ENCODE measurements around the gene PRAMEF20.
A peak's percentile ranks its signal among the peaks of the same experiment; 100 is the strongest.
"Not testable (repeated sequence)": the region's sequence is repeated elsewhere in the genome, so short reads cannot be mapped to it uniquely, and the experiment has no call there.

Gene PRAMEF20

DNA sequence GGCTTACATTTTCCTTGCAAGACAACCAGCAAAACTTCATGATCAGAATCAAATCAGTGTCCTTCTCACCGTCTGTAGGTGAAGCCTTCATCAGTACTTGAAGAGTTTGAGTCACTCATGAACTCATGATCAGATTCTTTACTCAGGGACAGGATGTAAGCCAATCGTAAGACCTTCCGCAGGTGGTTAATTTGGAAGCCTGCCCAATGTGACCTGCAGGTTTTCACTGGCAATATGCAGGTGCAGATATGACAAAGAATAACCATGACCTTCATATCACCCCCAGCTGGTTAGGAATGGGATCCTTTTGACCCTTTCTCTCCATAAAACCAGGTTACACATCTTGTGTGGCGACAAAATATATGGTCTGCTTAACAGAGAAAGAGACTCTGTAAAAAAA lies 2.4 kb upstream of the PRAMEF20 start:
- no peak for DNase-seq
- Histone ChIP-seq H3K27ac (no peak overlapping the region), H3K27me3 (ENCODE audit: insufficient read depth, low read depth, severe bottlenecking) (peaks cover 39% of the 10 kb centered on the region), H3K36me3 (no peaks in the 10 kb centered on the region), H3K4me3 (ENCODE audit: low read depth, low read length) (no peak overlapping the region), H3K9me3 (ENCODE audit: severe bottlenecking) (no peaks in the 10 kb centered on the region)
- TF ChIP-seq, protein P1, sequence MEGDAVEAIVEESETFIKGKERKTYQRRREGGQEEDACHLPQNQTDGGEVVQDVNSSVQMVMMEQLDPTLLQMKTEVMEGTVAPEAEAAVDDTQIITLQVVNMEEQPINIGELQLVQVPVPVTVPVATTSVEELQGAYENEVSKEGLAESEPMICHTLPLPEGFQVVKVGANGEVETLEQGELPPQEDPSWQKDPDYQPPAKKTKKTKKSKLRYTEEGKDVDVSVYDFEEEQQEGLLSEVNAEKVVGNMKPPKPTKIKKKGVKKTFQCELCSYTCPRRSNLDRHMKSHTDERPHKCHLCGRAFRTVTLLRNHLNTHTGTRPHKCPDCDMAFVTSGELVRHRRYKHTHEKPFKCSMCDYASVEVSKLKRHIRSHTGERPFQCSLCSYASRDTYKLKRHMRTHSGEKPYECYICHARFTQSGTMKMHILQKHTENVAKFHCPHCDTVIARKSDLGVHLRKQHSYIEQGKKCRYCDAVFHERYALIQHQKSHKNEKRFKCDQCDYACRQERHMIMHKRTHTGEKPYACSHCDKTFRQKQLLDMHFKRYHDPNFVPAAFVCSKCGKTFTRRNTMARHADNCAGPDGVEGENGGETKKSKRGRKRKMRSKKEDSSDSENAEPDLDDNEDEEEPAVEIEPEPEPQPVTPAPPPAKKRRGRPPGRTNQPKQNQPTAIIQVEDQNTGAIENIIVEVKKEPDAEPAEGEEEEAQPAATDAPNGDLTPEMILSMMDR (IDR thresholded peaks at IDR 0.05; ENCODE audit: low read depth, low read length) = no peak

GRCh38 chr1:13430495-13430894 lies 20.2 kb downstream of the PRAMEF20 start:
- no peaks in the 10 kb centered on the region for H3K27me3 ChIP-seq (ENCODE audit: insufficient read depth, low read depth, severe bottlenecking)

GRCh38 chr1:13432251-13432650 lies 22.0 kb downstream of the PRAMEF20 start:
- Histone ChIP-seq H3K9me3 (ENCODE audit: severe bottlenecking) (peaks cover 9% of the 10 kb centered on the region), H3K27me3 (ENCODE audit: insufficient read depth, low read depth, severe bottlenecking) (no peaks in the 10 kb centered on the region), H3K36me3 (no peaks in the 10 kb centered on the region), H3K27ac (no peak overlapping the region), H3K4me3 (ENCODE audit: low read depth, low read length) (no peak overlapping the region)
- TF ChIP-seq, protein P1 (IDR thresholded peaks at IDR 0.05; ENCODE audit: low read depth, low read length) = no peak
- no peak for DNase-seq

More at GRCh38 chr1:13430495-13430894, 20.2 kb downstream of the PRAMEF20 start:
- DNase-seq = no peak
- TF ChIP-seq, protein P1 (IDR thresholded peaks at IDR 0.05; ENCODE audit: low read depth, low read length) = no peak
- Histone ChIP-seq H3K4me3 (ENCODE audit: low read depth, low read length) (no peak overlapping the region), H3K27ac (no peak overlapping the region), H3K36me3 (no peaks in the 10 kb centered on the region), H3K9me3 (ENCODE audit: severe bottlenecking) (peaks cover 9% of the 10 kb centered on the region)

DNA sequence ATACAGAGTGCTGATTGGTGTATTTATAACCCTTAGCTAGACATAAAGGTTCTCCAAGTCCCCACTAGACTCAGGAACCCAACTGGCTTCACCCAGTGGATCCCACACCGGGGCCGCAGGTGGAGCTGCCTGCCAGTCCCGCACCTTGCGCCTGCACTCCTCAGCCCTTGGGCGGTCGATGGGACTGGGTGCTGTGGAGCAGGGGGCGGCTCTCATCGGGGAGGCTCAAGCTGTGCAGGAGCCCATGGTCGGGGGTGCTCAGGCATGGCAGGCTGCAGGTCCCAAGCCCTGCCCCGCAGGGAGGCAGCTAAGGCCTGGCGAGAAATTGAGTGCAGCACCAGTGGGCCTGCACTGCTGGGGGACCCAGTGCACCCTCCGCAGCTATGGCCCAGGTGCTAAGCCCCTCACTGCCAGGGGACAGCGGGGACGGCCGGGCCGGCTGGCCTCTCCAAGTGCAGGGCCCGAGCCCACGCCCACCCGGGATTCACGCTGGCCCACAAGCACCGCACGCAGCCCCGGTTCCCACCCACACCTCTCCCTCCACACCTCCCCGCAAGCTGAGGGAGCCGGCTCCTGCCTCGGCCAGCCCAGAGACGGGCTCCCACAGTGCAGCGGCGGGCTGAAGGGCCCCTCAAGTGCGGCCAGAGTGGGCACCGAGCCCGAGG lies 23.6 kb downstream of the PRAMEF20 start:
- not testable (repeated sequence) for H3K36me3 ChIP-seq; DNase-seq; H3K4me3 ChIP-seq (ENCODE audit: low read depth, low read length); H3K9me3 ChIP-seq (ENCODE audit: severe bottlenecking); H3K27ac ChIP-seq; H3K27me3 ChIP-seq (ENCODE audit: insufficient read depth, low read depth, severe bottlenecking)

DNA sequence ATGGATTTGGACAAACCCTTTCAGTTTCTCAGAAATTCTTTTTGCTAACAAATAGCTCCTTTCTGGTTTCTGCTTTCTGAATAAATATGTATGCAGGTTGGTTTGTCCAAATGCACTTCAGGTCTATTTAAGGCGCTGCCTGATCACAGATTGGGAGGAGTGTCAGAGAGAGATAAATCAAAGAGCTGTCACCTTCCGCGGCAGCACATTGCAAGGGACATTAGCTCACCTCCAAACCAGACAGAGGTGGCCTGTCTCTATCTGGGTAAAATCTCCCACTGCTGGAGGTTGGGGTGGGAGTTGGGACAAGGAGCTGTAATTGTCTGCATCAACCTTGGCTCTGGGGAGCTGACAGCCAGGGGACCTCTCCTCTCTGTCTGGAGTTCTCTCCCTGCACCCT lies 25.2 kb downstream of the PRAMEF20 start:
- peaks cover 9% of the 10 kb centered on the region for H3K9me3 ChIP-seq (ENCODE audit: severe bottlenecking)
- H3K27me3 ChIP-seq (ENCODE audit: insufficient read depth, low read depth, severe bottlenecking) = no peaks in the 10 kb centered on the region
- H3K27ac ChIP-seq = no peak overlapping the region; the same call in 1 of the 2 replicates
- no peak overlapping the region for H3K4me3 ChIP-seq (ENCODE audit: low read depth, low read length)
- H3K36me3 ChIP-seq = no peaks in the 10 kb centered on the region
- peak; percentile 60 for DNase-seq
- TF ChIP-seq, protein P1 (IDR thresholded peaks at IDR 0.05; ENCODE audit: low read depth, low read length) = no peak

- H3K27me3 ChIP-seq (ENCODE audit: insufficient read depth, low read depth, severe bottlenecking); H3K36me3 ChIP-seq; H3K4me3 ChIP-seq (ENCODE audit: low read depth, low read length); DNase-seq; H3K9me3 ChIP-seq (ENCODE audit: severe bottlenecking); H3K27ac ChIP-seq: not testable (repeated sequence)
These were observed 29.0 kb downstream of the PRAMEF20 start for GRCh38 chr1:13439104-13439783.
